Right ventricle myocardium inferior (tissue), 1 donor: ENCODE measurements around the gene CTNND2. TPM values are rescaled to one million over a fixed set of nuclear protein-coding genes. Genes with fewer than 3 reads are reported as not detected.

ENCODE experiments used
- ATAC-seq: fragments of 200-7000 bp; cut with Tn5 transposase; one replicate; pipeline ENCODE4 v1.9.1; 2020; ENCODE audit warnings: mild to moderate bottlenecking, moderate library complexity
- DNase-seq: peaks from one replicate; pipeline ENCODE4 v3.0.0; 2021; ENCODE audit errors: missing footprints
- intact Hi-C: fragments of 100-400 bp; cut with DNase I; formaldehyde crosslinking; loops from one replicate; pipeline ENCODE4 v1.11.0; 2022
- long read RNA-seq: library from polyadenylated mRNA; unstranded; transcript quantifications from one replicate; pipeline ENCODE4 v2.0.0, GENCODE V29; 2021
- total RNA-seq: library from RNA; stranded (reverse); fragmentation: NEBNext Ultra II Directional; extraction: Animal tissue kit (Norgen Biotek cat#: 25700); gene quantifications from one replicate; pipeline ENCODE4 v1.2.1, GENCODE V29; 2021
- donor health status: DM: no; HTN: yes; CAD: no; lungs with severe emphysema.

The CTNND2 gene, protein sequence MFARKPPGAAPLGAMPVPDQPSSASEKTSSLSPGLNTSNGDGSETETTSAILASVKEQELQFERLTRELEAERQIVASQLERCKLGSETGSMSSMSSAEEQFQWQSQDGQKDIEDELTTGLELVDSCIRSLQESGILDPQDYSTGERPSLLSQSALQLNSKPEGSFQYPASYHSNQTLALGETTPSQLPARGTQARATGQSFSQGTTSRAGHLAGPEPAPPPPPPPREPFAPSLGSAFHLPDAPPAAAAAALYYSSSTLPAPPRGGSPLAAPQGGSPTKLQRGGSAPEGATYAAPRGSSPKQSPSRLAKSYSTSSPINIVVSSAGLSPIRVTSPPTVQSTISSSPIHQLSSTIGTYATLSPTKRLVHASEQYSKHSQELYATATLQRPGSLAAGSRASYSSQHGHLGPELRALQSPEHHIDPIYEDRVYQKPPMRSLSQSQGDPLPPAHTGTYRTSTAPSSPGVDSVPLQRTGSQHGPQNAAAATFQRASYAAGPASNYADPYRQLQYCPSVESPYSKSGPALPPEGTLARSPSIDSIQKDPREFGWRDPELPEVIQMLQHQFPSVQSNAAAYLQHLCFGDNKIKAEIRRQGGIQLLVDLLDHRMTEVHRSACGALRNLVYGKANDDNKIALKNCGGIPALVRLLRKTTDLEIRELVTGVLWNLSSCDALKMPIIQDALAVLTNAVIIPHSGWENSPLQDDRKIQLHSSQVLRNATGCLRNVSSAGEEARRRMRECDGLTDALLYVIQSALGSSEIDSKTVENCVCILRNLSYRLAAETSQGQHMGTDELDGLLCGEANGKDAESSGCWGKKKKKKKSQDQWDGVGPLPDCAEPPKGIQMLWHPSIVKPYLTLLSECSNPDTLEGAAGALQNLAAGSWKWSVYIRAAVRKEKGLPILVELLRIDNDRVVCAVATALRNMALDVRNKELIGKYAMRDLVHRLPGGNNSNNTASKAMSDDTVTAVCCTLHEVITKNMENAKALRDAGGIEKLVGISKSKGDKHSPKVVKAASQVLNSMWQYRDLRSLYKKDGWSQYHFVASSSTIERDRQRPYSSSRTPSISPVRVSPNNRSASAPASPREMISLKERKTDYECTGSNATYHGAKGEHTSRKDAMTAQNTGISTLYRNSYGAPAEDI (N-terminal part only)
- 1.7 TPM for total RNA-seq
- long read RNA-seq, partial matches to known transcripts: 0 of 1 reads
- long read RNA-seq, other reads (novel, unspliced or antisense): 1 of 1 reads

GRCh38 chr5:11904265-11904906, at the start of gene CTNND2:
Gene CTNND2 (minus strand): TSS chr5:11904446. CDS start chr5:11903853, 593 bp downstream.
- no peak for ATAC-seq
- DNase-seq: no peak
- intact Hi-C loops: no loop called here

DNA sequence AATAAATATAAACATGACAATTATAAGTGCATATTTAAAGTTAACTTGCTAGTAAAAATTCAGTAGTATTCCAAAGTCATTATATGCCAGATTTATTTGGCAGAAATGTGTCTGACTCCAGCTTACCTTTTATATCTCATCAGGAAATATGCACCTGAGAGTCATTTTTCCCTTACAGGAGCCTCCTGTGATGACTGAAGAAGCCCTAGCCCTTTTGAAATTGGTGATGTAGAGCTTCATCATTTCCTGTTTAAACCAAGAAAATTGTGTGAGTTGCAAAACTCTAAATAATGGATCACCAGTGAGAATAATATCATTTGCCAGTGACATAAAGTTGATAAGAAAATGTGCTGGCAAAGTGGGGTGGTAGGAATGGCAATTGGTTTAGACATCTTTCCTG, 42.1 kb upstream of the CTNND2 start:
- DNase-seq (no peak), ATAC-seq (no peak)
- intact Hi-C loops: no loop called here

DNA sequence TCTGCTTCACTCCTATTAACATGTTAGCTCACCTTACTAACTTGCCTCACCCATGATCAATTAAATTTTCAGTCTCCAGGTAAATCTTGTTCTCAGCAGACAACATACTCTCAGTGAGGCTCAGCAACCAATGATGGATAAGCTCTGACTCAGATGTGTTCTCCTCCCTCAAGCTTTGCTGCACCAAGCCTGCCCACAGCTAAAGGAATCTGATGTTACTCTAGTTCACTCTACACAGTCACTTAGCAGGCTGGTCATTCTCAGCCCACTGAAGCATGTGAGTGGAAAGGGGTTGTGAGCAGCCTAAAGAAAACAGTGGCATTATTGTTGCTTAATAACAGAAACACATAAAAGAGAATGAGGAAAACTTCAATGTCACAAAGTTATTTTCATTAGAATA, 37.3 kb upstream of the CTNND2 start:
- ATAC-seq: no peak
- no peak for DNase-seq
- intact Hi-C loops: no loop called here

GRCh38 chr5:11931638-11932037, 27.4 kb upstream of the CTNND2 start:
- DNase-seq: peak; percentile 62
- intact Hi-C loops: no loop called here
- ATAC-seq: no peak

DNA sequence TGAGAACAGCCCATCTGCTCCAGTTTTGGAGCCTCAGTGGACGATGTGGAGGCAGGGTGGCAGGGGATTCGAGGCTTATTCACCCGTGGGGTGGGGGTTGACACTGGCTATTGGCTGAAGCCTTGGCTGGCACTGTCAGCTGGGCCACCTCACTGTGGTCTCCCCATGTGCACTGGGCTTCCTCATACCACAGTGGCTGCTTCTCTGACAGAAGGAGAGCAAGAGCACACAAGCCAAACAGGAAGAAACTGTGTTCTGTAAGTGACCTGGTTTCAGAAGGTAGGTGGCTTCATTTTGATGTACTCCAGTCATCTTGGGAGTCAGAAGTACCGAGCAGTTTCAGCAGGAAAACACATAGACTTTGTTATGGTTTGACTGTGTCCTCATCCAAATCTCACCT, 24.7 kb upstream of the CTNND2 start:
- DNase-seq (no peak), ATAC-seq (no peak)
- intact Hi-C loops: no loop called here

GRCh38 chr5:11925701-11926100, 21.5 kb upstream of the CTNND2 start:
- ATAC-seq (no peak), DNase-seq (no peak)
- intact Hi-C loops: no loop called here

DNA sequence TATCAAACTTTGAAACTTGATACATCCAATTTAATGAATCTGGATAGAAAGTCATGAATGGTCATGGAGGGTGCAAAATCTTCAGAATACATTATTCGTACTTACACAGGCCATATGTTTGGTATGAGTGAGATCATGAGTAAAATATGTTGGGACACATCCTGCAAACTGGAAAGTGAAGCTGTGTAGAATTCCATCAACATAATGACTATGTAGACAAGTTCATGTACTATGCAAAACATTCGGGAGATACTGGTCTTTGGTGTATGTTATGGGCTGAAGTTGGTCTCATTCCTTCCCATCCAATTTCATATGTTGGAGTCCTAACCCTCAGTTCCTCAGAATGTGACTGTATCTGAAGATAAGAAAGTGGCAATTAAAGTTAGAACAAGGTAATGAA, 18.1 kb upstream of the CTNND2 start:
- intact Hi-C loops: no loop called here
- DNase-seq: no peak
- ATAC-seq: no peak

GRCh38 chr5:11918463-11919045, 14.3 kb upstream of the CTNND2 start:
- intact Hi-C loops: no loop called here
- DNase-seq: no peak

DNA sequence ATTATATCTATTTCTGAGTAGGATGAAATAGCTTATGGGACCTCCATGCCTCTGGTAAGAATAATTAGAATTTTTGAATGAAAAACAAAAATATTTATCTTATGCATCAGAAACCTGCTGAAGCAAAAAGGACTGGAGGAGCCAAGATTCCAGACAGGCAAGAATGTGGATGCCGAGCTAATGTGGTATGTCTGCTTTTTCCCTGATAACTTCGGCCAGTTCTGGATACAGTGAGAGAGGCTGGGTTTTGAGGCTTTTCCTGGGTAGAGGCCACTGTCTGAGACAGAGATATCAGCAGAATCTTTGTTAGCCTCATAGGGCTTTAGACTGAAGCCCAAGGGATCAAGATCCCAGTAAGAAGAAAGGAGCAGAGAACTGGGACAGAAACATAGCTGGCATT, 5.2 kb upstream of the CTNND2 start:
- ATAC-seq: no peak
- intact Hi-C loops: no loop called here

More at GRCh38 chr5:11918463-11919045, 14.3 kb upstream of the CTNND2 start:
- ATAC-seq: no peak

DNA sequence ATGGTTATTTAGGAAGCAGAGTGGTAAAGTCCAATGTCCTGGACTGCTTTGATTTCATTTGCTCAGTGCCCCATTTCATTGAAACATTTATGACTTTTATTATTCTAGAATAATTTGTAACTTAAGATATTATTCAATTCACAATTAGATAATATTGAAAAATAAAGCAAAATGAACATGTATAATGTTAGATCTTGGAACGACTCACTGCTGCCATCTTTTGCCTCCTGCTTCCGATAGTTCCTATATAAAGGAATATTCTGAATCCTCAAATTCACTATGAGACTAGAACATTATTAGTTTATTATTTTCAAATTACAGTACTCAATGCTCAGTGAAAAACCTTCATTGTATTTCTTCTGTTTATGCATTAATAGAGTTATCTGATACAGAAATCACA, 2.3 kb upstream of the CTNND2 start:
- ATAC-seq (no peak), DNase-seq (no peak)
- intact Hi-C loops: no loop called here

More for the DNA sequence above, 5.2 kb upstream of the CTNND2 start:
- no peak for DNase-seq

DNA sequence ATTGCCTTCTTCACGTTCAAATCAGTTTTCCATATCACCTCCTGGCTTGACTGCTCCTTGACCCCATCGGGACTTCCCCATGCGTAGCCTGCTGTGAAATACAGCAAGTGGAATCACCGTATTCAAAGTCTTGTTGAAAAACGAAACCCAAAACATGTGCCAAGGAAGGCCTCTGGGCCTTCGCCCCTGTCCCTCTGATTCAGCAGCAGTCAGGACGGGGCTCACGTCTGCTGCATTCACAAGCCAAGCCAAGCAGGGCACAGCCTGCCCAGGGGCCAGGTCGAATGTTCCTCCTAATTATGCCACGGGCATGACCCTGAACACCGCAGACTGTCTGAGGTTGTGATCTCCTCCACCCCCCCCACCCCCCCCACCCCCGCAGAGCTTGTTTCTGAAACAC, 960 bp upstream of the CTNND2 start:
- intact Hi-C loops: no loop called here
- ATAC-seq: no peak
- no peak for DNase-seq

- no peak for ATAC-seq
- intact Hi-C loops: no loop called here
- DNase-seq: no peak
Observed at GRCh38 chr5:11903614-11904264, 507 bp downstream of the CTNND2 start.

GRCh38 chr5:11903121-11903613, 1.1 kb downstream of the CTNND2 start:
- intact Hi-C loops: no loop called here
- ATAC-seq (no peak), DNase-seq (no peak)

DNA sequence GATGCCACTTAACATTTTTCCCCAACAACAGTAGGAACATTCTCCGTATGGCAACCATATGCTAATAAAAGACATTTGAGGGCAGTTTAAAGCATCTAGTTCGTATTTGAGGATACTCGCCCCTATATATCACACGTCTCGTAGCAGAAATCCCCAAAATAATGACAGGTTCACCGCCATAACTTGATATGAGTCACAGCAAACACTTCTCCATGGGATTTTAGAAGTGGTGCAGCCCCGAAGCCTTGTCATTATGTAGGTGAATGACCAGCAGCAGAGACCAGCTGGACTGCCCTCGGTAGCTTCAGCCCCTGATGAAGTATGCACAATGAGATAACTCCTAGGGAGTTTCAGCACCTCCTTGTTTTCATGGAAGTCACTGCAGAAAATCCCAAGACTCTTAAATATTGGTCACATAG, 2.0 kb downstream of the CTNND2 start:
- DNase-seq: no peak
- no peak for ATAC-seq
- intact Hi-C loops: no loop called here

- ATAC-seq (no peak), DNase-seq (no peak)
- intact Hi-C loops: no loop called here
Observed at GRCh38 chr5:11898787-11899186, 5.5 kb downstream of the CTNND2 start.

DNA sequence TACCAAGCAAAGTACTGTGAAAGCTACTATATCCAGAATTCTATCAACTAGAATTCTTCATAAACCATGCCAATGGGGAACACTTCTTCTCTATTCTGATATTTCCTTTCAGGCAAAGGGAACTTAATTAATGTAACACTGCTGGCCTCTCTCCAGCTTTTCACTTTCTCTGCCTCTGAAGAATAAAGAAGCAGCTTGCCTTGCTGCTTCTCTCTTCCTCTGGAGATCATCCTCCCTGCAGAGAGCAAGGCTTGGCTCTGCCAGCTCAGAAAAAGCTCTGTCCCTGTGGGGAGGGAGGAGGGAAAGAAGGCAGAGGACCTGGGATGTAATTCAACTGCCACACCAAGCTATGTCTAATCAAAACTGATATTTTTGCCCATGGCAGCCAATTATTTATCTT, 6.5 kb downstream of the CTNND2 start:
- intact Hi-C loops: no loop called here
- DNase-seq (no peak), ATAC-seq (no peak)

DNA sequence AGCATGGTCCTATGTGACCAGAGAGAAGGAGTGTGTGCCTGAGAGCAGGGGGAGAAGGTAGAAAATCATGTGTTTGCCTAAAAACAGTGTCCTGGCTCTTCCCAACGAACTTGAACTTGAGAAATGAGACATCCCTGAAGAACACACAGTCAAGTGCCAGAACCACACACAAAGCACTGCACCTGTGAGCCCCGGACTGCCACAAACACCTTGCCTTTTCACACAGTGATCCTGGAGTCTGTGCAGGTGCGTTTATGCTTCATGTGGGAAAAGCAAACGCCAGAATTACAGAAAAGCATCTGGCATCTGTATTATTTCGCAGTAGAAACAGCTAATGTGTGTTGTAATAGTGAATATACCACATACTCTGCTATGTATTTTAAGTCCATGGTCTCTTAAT, 9.3 kb downstream of the CTNND2 start:
- intact Hi-C loops: no loop called here
- DNase-seq: no peak
- no peak for ATAC-seq

DNA sequence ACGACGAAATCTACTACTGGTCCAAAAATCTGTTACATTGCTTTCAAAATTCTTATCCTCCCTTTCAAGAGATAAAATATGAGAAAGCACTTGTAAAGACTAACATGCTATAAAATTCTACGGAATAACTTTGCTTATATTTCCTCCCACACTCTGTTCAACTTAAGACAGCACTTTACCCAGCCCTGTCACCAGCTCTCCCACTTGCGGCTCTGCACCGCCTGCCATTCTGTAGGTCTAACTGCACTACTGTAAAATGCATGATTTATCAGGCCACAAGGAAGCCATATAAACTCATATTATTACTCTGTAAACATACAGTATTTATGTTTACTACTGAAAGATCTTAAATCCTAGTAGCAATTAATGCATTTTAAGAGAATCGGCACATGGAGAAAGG, 11.4 kb downstream of the CTNND2 start:
- ATAC-seq (no peak), DNase-seq (no peak)
- intact Hi-C loops: no loop called here
